Neuronal stem cell (in vitro differentiated cells): ENCODE measurements around the gene CGB8.
"Not testable (repeated sequence)": the region's sequence is repeated elsewhere in the genome, so short reads cannot be mapped to it uniquely, and the experiment has no call there.

Source experiments
- DNase-seq: peaks from one replicate; pipeline ENCODE4 v3.0.0-alpha.2; 2013; ENCODE audit warnings: low spot score
- H2AFZ ChIP-seq: one replicate; pipeline ENCODE4 v1.6.1; 2013; ENCODE audit warnings: mild to moderate bottlenecking, low read length, inconsistent platforms
- H2AK5ac ChIP-seq: 2 replicates; pipeline ENCODE4 v1.6.1; 2013; ENCODE audit warnings: low read depth, mild to moderate bottlenecking, inconsistent platforms, low read length, moderate library complexity, mixed read lengths
- H2BK120ac ChIP-seq: 2 replicates; pipeline ENCODE4 v1.6.1; 2013; ENCODE audit warnings: low read depth, mild to moderate bottlenecking, inconsistent platforms, low read length, moderate library complexity, mixed read lengths
- H2BK12ac ChIP-seq: one replicate; pipeline ENCODE4 v1.6.1; 2013; ENCODE audit warnings: low read length, inconsistent platforms
- H2BK15ac ChIP-seq: 2 replicates; pipeline ENCODE4 v1.6.1; 2013; ENCODE audit warnings: mild to moderate bottlenecking, low read length, inconsistent platforms, mixed read lengths
- H2BK5ac ChIP-seq: one replicate; pipeline ENCODE4 v1.6.1; 2013; ENCODE audit warnings: inconsistent platforms, mild to moderate bottlenecking, low read length, moderate library complexity
- H3K14ac ChIP-seq: one replicate; pipeline ENCODE4 v1.6.1; 2013; ENCODE audit warnings: low read length, inconsistent platforms
- H3K18ac ChIP-seq: 2 replicates; pipeline ENCODE4 v1.6.1; 2013; ENCODE audit warnings: low read length, inconsistent platforms
- H3K23ac ChIP-seq: 2 replicates; pipeline ENCODE4 v1.6.1; 2013; ENCODE audit warnings: low read depth, mild to moderate bottlenecking, mixed read lengths, low read length, inconsistent platforms; ENCODE audit not compliant: poor library complexity
- H3K27ac ChIP-seq: replicated peaks from 3 replicates; pipeline ENCODE4 v1.5.1; 2013; ENCODE audit warnings: low read length, inconsistent platforms
- H3K27me3 ChIP-seq, 3 experiments: 2 replicates each; pipeline ENCODE4 v1.6.1; 2013; ENCODE audit warnings: low read length in 3 of 3, mild to moderate bottlenecking in 2 of 3, inconsistent platforms in 1 of 3, low read depth in 1 of 3, mixed read lengths in 1 of 3, moderate library complexity in 1 of 3; ENCODE audit not compliant: control insufficient read depth in 3 of 3, insufficient read depth in 3 of 3
- H3K36me3 ChIP-seq, 2 donors: replicated peaks in 1 of 2; 2 replicates each; pipeline ENCODE4 v1.6.1; 2013; ENCODE audit warnings: low read length in 2 of 2; ENCODE audit not compliant: control insufficient read depth in 2 of 2, insufficient read depth in 2 of 2
- H3K4ac ChIP-seq: 2 replicates; pipeline ENCODE4 v1.6.1; 2013; ENCODE audit warnings: inconsistent platforms, mild to moderate bottlenecking, low read length, moderate library complexity
- H3K4me1 ChIP-seq, 2 donors: 1 replicate in 1 of 2; 2 replicates in 1 of 2; pipeline ENCODE4 v1.6.1; 2013; ENCODE audit warnings: low read length in 2 of 2, low read depth in 1 of 2; ENCODE audit not compliant: control insufficient read depth in 2 of 2, insufficient read depth in 1 of 2
- H3K4me2 ChIP-seq: one replicate; pipeline ENCODE4 v1.6.1; 2013; ENCODE audit warnings: mild to moderate bottlenecking, low read length, inconsistent platforms; ENCODE audit not compliant: insufficient read depth, poor library complexity, severe bottlenecking
- H3K4me3 ChIP-seq, 2 donors: 2 replicates each; pipeline ENCODE4 v1.5.1; 2013; ENCODE audit warnings: low read length in 2 of 2, mild to moderate bottlenecking in 2 of 2, inconsistent platforms in 1 of 2, moderate library complexity in 1 of 2
- H3K79me1 ChIP-seq: one replicate; pipeline ENCODE4 v1.6.1; 2013; ENCODE audit warnings: low read depth, mild to moderate bottlenecking, inconsistent platforms, low read length, moderate library complexity
- H3K9ac ChIP-seq: one replicate; pipeline ENCODE4 v1.6.1; 2013; ENCODE audit warnings: mild to moderate bottlenecking, low read depth, low read length, inconsistent platforms; ENCODE audit not compliant: poor library complexity
- H3K9me3 ChIP-seq, 2 donors: replicated peaks in 1 of 2; 2 replicates each; pipeline versions ENCODE3 to v1.6.1; 2013; ENCODE audit warnings: low read length in 2 of 2, mild to moderate bottlenecking in 2 of 2, inconsistent platforms in 1 of 2, low read depth in 1 of 2, mixed read lengths in 1 of 2, moderate library complexity in 1 of 2; ENCODE audit not compliant: control insufficient read depth in 2 of 2, insufficient read depth in 1 of 2
- H4K8ac ChIP-seq: one replicate; pipeline ENCODE4 v1.6.1; 2013; ENCODE audit warnings: low read depth, mild to moderate bottlenecking, inconsistent platforms, low read length, moderate library complexity
- H4K91ac ChIP-seq: one replicate; pipeline ENCODE4 v1.6.1; 2013; ENCODE audit warnings: low read length, low read depth, mild to moderate bottlenecking, inconsistent platforms; ENCODE audit not compliant: poor library complexity
- WGBS, 2 donors: extraction: QIAGEN DNeasy Blood & Tissue Kit; methylation state at CpG; one replicate each; pipeline ENCODE4 v1.1.7; 2013; ENCODE audit warnings: missing lambda C conversion rate in 2 of 2, mixed read lengths in 1 of 2; ENCODE audit not compliant: insufficient read length in 2 of 2, insufficient replicate concordance in 1 of 2; ENCODE audit errors: extremely low coverage in 2 of 2; 5-methylcytosine and 5-hydroxymethylcytosine counted together

CGB8 gene

DNA sequence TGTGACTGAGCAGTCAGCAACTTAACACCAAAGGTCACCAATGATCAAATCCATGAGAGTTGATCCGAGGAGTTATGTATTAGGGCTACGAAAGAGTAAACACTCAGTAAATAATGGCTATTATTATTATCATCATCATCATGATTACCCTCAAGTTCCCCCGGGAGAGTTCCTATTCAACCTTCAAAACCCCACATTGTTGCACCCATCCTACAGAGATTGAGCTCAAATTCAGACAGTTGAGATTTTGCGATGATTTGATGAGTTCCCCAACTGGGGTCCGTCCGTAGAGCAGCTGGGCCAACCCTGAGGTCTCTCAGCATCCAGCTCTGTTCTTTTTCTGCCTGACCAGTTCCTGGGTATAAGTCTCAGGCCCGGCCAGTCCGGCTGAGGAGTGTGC, 10.8 kb downstream of the CGB8 start:
- DNase-seq, H2BK5ac ChIP-seq, H3K4ac ChIP-seq, H3K23ac ChIP-seq, H3K79me1 ChIP-seq, H2BK15ac ChIP-seq, H3K9ac ChIP-seq, H3K9me3 ChIP-seq, H3K14ac ChIP-seq, H3K36me3 ChIP-seq, H2AFZ ChIP-seq, H3K4me1 ChIP-seq, H3K18ac ChIP-seq, H2BK120ac ChIP-seq, H3K27ac ChIP-seq, H3K27me3 ChIP-seq, H3K4me3 ChIP-seq, H4K91ac ChIP-seq, H2AK5ac ChIP-seq, H2BK12ac ChIP-seq, H4K8ac ChIP-seq, H3K4me2 ChIP-seq: not testable (repeated sequence)
- no CpG with 5 or more reads among the region's 8 CpGs for WGBS, 2 donors

DNA sequence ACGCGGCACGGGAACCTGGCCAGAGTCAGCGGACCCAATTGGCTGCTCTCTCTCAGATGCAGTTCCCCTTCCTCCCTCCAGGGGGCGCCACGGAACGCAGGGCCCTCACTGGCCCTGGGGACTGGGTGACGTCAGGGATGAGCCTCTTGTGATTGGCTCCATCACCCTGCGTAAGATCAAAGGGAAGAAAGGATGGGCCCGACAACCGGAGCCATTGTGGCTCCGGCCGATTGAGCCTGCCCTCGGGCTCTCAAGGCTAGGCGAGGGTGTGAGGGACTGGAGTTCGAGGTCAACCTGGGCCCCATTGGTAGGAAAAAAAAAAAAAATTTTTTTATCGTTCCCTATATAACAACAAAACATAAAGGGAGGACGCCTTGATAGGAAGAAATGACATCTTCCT, 12.1 kb downstream of the CGB8 start, which contains the start of gene CGB1:
CGB1 (minus strand) TSS at position 81 of the 400 bp plus-strand sequence. CDS start 184 bp downstream, outside the sequence.
- not testable (repeated sequence) for H2BK120ac ChIP-seq, H2AFZ ChIP-seq, H2BK5ac ChIP-seq, H3K27me3 ChIP-seq, H3K4me2 ChIP-seq, H3K4me1 ChIP-seq, H4K91ac ChIP-seq, H2AK5ac ChIP-seq, H3K9ac ChIP-seq, H3K4me3 ChIP-seq, H3K27ac ChIP-seq, DNase-seq, H3K23ac ChIP-seq, H4K8ac ChIP-seq, H2BK12ac ChIP-seq, H2BK15ac ChIP-seq, H3K36me3 ChIP-seq, H3K79me1 ChIP-seq, H3K14ac ChIP-seq, H3K18ac ChIP-seq, H3K4ac ChIP-seq, H3K9me3 ChIP-seq
- WGBS, 2 donors = no CpG with 5 or more reads among the region's 18 CpGs

DNA sequence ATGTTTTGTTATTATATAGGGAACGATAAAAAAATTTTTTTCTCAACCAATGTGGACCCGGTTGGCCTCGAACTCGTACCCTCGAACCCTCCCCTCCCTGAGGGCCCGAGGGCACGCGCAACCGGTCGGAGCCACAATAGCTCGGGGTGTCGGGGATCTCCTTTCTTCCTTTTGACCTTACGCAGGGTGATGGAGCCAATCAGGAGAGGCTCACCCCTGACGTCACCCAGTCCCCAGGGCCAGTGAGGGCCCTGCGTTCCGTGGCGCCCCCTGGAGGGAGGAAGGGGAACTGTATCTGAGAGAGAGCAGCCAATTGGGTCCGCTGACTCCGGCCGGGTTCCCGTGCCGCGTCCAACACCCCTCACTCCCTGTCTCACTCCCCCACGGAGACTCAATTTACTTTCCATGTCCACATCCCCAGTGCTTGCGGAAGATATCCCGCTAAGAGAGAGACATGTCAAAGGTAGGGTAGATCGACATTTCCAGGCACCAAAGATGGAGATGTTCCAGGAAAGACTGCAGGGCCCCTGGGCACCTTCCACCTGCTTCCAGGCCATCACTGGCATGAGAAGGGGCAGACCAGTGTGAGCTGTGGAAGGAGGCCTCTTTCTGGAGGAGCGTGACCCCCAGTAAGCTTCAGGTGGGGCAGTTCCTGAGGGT, 17.1 kb downstream of the CGB8 start, which contains the start of gene CGB2:
CGB2 (plus strand) TSS at position 249 of the 660 bp plus-strand sequence; CDS start at position 455, 206 bp downstream.
- not testable (repeated sequence) for H2BK12ac ChIP-seq, H3K4ac ChIP-seq, H2BK120ac ChIP-seq, H3K23ac ChIP-seq, H3K4me1 ChIP-seq, H3K9me3 ChIP-seq, H3K36me3 ChIP-seq, H3K79me1 ChIP-seq, H3K27me3 ChIP-seq, H2AFZ ChIP-seq, H4K91ac ChIP-seq, H2BK5ac ChIP-seq, H3K4me2 ChIP-seq, H3K14ac ChIP-seq, H2AK5ac ChIP-seq, H2BK15ac ChIP-seq, DNase-seq, H3K27ac ChIP-seq, H3K9ac ChIP-seq, H3K4me3 ChIP-seq, H4K8ac ChIP-seq, H3K18ac ChIP-seq
- WGBS, 2 donors = no CpG with 5 or more reads among the region's 28 CpGs

DNA sequence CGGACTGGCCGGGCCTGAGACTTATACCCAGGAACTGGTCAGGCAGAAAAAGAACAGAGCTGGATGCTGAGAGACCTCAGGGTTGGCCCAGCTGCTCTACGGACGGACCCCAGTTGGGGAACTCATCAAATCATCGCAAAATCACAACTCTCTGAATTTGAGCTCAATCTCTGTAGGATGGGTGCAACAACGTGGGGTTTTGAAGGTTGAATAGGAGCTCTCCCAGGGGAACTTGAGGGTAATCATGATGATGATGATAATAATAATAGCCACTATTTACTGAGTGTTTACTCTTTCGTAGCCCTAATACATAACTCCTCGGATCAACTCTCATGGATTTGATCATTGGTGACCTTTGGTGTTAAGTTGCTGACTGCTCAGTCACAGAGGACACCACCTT, 18.6 kb downstream of the CGB8 start:
- WGBS, 2 donors = no CpG with 5 or more reads among the region's 8 CpGs
- not testable (repeated sequence) for H2BK120ac ChIP-seq

More for the DNA sequence above, 18.6 kb downstream of the CGB8 start:
- H3K36me3 ChIP-seq, H3K4ac ChIP-seq, H3K4me2 ChIP-seq, H3K14ac ChIP-seq, H3K9me3 ChIP-seq, H3K79me1 ChIP-seq, H4K91ac ChIP-seq, H2BK5ac ChIP-seq, H2BK15ac ChIP-seq, H3K23ac ChIP-seq, H3K4me1 ChIP-seq, DNase-seq, H3K27me3 ChIP-seq, H2BK12ac ChIP-seq, H4K8ac ChIP-seq, H2AK5ac ChIP-seq, H2AFZ ChIP-seq, H3K18ac ChIP-seq, H3K4me3 ChIP-seq, H3K9ac ChIP-seq, H3K27ac ChIP-seq: not testable (repeated sequence)
